Ovary (tissue), 3 donors: ENCODE results near the gene EZH1.
"Not testable (repeated sequence)": the region's sequence is repeated elsewhere in the genome, so short reads cannot be mapped to it uniquely, and the experiment has no call there.

Experiments used
- CTCF ChIP-seq, 3 donors: fragments of 450-650 bp in 2 of 3; fragments of 200-600 bp in 1 of 3; IDR thresholded peaks; one replicate each; pipeline versions ENCODE4 v1.5.1 to v1.8.0; 2016 to 2022; ENCODE audit warnings: antibody characterized with exemption in 3 of 3, mild to moderate bottlenecking in 1 of 3
- POLR2A ChIP-seq: fragments of 450-650 bp; IDR thresholded peaks from one replicate; pipeline ENCODE4 v1.6.1; 2017; ENCODE audit warnings: antibody characterized with exemption, mild to moderate bottlenecking, moderate library complexity
- donor health status: DM: no; HTN: no; CAD: no.

DNA sequence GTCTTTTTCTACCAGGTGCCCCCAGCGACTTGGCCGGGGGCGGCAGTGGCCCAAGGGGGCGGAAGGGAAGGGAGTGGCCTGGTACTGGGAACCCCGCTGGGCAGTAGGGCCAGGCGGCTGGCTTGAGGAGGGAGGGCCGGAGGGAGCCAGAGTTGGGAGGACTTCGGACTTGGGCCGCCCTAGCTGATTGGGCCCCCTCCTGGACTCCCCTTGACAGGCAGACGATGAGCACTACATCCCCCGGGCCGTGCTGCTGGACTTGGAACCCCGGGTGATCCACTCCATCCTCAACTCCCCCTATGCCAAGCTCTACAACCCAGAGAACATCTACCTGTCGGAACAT is 84.9 kb downstream of the EZH1 start:
- not testable (repeated sequence) for TF ChIP-seq CTCF (IDR thresholded peaks at IDR 0.05); POLR2A
